HG03469 (cell line): ENCODE data around the gene REL.

Experiments
- ATAC-seq: cut with Tn5 transposase; IDR thresholded peaks from one replicate; pipeline ENCODE4 v1.9.1; 2021; ENCODE audit warnings: mild to moderate bottlenecking, moderate library complexity, moderate number of reproducible peaks; ENCODE audit not compliant: unreplicated experiment

REL gene

DNA sequence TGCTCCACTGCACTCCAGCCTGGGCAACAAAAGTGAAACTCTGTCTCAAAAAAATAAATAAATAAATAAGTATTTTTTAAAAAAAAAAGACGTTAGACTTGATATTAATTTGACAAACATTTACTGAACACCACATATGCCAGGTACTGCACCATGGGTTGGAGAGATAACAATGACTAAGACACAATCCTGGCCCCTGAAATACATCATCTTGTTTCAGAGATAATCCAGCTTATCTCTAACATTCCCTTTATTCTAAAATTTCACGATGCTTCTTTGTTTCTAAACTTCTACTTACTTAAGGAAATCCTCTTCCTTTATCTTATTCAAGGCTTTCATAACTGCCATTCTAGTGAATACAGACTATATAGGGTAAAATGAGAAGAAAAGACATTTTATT, 81.2 kb downstream of the REL start:
- ATAC-seq, result no peak

GRCh38 chr2:60963190-60963589, 81.8 kb downstream of the REL start:
- ATAC-seq, result no peak

GRCh38 chr2:60964651-60965498, 83.5 kb downstream of the REL start:
- no peak for ATAC-seq

GRCh38 chr2:60965499-60965785, 84.1 kb downstream of the REL start:
- ATAC-seq, result no peak

GRCh38 chr2:60966507-60967405, 85.4 kb downstream of the REL start:
- no peak for ATAC-seq

DNA sequence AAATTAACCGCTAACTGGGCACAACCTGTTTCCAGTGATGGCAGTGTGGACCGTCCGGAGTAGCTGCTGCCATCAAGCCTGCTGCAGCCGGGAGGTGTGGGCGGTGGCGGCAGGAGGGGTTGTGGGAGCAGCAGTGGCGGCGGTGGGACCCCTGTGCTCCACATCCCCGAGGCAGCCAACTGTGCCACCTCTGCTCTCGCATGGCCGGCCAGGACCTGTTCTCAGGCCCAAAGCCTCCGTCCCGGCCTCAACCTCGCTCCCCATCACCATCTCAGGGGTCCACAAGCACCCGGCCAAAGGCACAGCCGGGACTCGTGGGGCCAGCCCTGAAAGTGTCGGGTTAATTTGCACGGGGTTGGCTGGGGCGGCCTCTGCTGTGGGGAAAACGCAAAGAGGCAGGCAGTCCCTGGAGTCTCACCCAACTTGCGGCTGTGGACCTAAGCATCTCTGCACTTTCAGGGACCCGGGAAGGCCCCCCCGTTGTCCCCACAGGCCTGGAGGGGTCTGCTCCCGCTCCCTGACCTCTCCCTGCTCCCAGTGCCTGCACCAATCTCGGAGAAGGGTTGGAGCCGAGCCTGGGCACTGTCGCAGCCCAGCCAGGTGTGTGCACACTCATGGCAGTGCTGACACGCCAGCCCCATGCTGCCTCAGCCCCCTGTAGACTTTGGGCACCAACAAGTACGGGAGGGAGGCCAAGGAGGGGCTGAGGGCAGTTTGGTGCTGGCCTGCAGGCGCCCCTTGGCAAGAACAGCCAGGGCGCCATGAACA, 91.7 kb downstream of the REL start:
- no peak for ATAC-seq

DNA sequence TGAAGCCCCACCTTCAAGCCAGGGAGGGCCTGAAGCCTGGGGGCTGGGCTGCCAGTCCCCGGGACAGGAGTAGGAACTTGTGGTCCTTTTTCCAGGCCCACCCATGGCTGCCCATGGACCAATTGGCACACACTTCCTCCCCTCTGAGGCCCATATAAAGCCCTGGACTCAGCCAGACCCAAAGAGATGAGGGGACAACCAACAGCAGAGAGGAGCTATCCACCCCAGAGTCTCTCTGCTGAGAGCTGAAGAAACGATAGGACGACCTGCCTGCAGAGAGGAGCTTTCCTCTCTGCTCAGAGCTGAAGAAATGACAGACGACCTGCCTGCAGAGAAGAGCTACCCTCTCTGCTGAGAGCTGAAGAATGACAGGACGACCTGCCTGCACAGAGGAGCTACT, 92.3 kb downstream of the REL start:
- ATAC-seq, result no peak

DNA sequence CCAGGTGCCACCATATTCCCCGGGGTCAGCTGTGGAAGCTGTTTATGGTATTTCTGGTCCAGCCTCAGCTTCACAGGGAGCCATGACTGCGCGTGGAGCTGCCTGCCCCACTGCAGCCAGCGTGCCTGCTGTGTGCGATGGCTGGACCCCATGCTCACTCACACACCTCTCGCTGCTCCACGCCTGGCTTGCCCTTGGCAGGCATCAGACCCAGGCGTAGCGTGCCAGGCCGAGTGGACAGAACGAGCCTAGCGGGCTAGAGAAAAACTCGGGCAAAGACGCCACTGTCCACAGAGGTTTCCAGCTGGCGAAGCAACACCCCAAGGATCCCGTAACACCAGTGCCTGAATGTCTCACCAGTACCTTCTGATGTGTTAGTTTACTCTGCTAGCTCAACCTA, 93.3 kb downstream of the REL start:
- no peak for ATAC-seq
